Loucy (cell line): Measurements from ENCODE around the gene TMBIM4.

Experiments used
- EZH2phosphoT487 ChIP-seq: fragments of 200-600 bp; IDR thresholded peaks from 2 replicates; pipeline ENCODE4 v1.6.1; 2018; ENCODE audit warnings: antibody characterized with exemption, mild to moderate bottlenecking, moderate library complexity, borderline replicate concordance
- TF ChIP-seq, protein P1 (sequence below): fragments of 200-600 bp; sonication (generic); conservative IDR thresholded peaks from 2 replicates; pipeline ENCODE4 v1.5.1; 2014; ENCODE audit warnings: mild to moderate bottlenecking, antibody characterized with exemption, low read length

DNA sequence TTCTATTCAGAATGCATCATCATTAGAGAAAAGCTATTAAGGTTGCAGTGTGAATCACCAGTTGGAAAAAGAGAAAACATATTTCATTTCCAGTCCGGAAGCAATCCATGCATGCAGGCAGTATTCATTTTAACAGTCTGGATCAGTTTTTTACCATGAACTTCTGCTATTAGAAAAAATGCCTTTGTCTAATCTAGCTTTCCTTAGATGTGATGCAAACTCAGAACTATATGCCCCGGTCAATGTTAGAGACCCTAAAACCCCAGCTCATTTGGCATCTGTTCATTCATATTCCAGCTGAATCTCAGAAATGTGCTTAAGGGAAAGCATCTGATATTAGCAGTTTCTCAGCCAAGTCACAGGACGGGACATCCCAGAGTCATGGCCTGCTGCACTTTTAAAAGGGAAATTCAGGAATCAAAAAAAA, 27.7 kb upstream of the TMBIM4 start:
- TF ChIP-seq, protein P1, sequence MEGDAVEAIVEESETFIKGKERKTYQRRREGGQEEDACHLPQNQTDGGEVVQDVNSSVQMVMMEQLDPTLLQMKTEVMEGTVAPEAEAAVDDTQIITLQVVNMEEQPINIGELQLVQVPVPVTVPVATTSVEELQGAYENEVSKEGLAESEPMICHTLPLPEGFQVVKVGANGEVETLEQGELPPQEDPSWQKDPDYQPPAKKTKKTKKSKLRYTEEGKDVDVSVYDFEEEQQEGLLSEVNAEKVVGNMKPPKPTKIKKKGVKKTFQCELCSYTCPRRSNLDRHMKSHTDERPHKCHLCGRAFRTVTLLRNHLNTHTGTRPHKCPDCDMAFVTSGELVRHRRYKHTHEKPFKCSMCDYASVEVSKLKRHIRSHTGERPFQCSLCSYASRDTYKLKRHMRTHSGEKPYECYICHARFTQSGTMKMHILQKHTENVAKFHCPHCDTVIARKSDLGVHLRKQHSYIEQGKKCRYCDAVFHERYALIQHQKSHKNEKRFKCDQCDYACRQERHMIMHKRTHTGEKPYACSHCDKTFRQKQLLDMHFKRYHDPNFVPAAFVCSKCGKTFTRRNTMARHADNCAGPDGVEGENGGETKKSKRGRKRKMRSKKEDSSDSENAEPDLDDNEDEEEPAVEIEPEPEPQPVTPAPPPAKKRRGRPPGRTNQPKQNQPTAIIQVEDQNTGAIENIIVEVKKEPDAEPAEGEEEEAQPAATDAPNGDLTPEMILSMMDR = no peak
- TF ChIP-seq EZH2phosphoT487 = no peak
